NCI-H1930 (cell line): Measurements from ENCODE around the gene PBX4.

ENCODE experiments used
- DNase-seq, 2 experiments: peaks; one replicate each; lab custom pipeline; 2025; lab: John Stamatoyannopoulos, UW

PBX4 gene

DNA sequence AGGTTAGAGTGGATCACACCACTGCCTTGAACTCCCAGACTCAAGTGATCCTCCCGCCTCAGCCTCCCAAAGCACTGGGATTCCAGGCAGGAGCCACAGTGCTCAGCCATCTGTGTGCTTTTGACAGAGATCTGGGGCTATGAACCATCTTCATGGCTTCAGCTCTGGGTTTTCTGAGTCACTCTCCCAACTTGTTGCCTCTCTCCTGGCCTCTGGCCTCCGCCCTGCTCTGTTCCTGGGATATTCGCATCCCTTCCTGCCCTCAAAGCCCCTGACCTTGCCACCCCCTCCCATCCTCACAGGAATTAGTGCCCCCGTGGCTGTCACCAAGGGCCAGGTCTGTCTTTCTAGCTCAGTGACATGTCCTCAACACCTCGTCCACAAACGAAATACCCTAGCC lies 30.7 kb upstream of the PBX4 start:
- no peak for DNase-seq

DNA sequence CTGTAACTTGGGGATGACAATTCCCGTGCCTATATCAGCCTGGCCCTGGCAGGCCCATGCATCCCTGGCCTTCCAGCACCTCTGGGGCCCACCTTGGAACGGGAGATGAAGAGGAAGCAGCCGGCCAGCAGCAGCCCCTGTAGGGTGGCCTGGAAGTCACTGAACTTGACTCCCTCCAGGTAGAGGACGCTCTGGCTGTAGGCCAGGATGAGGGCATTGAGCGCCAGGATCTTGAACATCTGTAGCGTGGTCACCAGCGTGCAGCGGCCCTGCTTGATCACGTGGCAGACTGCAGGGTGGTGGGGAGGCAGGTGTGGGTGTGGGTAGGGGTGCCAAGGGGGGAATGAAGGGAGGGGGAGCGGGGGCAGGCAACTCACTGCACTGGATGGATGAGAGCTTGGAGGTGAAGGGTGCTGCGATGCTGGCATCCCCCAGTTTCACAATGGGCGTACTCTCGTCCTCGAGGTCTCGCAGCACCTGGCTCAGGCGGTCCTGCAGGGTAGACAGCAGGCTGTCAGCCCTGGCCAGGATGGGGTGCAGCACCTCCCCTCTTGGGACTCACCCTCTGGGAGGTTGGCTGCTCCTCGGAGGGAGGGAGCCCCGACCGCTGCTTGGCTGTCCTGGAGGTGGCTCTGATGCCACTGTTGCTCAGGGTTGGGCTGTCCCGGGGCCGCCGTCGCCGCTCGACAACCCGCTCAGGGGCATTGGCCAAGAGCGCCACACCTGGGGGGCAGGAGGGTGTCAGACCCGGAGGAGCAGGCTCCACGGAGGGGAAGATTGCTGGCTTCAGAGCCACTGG lies 28.7 kb upstream of the PBX4 start:
- DNase-seq: no peak

DNA sequence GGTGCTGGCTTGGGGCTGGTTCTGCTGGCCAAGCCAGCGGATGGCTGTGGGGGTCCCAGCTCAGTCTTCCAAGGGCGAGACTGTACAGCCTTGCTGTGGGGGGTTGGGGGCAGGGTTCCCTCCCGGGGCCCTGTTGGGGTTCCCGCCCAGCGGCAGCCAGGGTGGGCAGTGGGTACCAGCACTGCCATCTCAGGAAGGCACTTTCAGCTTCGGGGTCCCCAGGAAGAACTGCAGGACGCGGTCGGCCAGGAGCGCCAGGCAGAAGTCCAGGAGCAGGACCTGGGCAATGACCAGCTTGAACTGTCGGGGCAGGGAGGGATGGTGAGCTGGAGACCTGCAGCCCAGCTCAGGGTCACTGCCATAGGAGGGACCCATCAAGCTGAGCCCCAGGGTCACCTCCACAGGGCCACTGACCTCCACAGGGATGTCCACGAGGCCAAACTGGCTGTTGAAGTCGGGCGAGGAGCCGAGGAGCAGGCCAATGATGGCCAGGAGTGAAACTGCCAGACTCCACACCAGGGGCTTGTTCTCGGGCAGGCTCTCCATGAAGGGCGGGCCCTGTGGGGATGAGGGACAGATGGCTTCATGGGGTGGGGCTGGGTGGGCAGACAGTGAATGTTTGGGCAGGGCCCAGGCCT lies 26.9 kb upstream of the PBX4 start:
- no peak for DNase-seq

DNA sequence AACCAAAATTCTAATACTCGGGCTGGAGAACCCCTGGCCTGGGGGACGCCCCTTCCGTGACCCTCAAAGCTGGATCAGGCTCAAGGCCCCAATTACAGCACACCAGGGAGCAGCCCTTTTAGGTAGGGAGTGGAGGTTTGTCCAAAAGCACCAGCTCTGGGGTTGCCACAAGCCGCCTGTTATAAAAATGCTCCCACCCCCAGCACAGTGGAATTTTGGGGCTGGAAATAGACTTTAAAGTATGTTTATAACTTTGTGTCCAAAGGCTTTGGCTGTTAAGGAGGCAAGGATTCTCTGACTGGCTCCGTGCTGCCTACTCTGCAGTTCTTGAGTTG lies 25.5 kb upstream of the PBX4 start:
- no peak for DNase-seq

DNA sequence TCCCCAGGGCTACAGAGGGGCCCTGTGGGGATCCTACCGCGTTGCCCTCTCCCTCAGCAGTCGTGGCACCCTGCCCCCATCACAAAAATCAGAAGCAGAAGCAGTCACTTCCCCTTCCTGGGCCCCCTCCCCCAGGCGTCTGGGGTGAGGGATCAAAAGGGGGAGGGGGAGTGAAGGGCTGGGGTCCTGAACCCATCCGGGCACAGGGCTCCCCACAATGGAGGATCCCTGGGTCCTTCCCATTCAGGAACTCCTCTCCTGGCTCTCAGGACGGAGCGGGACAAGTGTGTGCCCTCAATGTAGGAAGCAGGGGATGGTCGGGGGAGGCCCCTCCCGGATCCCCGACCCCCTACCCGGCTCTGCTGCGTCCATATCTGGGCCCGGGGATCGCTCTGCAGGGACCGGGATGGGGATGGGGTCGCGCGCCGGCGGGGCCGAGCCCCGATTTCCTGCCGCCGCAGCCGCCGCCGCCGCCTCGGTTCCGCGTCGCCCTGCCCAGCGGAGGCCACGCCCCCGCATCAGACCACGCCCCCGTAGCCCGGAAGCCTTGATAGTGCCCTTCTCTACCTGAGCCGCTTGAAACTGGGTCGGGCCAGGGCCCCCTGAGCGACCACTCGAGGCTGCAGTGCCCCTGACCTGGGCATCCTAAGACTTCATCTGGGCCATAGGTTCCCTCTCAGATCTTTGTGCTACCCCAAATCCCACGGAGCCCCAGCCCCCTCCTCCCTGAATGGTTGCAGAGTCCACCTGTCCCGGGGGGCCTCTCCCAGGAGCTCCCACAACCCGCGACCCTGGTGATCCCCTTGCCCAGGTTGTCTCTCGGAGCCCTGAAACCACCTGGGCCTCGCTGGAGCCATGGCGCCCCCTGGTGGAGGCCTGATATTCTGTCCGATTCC lies 24.9 kb upstream of the PBX4 start, which contains the start of gene GMIP:
Gene GMIP (minus strand): TSS at position 500 of the 896 bp plus-strand sequence. CDS start 128 bp downstream, at position 372.
- peak; percentile 30 to 46 for DNase-seq

DNA sequence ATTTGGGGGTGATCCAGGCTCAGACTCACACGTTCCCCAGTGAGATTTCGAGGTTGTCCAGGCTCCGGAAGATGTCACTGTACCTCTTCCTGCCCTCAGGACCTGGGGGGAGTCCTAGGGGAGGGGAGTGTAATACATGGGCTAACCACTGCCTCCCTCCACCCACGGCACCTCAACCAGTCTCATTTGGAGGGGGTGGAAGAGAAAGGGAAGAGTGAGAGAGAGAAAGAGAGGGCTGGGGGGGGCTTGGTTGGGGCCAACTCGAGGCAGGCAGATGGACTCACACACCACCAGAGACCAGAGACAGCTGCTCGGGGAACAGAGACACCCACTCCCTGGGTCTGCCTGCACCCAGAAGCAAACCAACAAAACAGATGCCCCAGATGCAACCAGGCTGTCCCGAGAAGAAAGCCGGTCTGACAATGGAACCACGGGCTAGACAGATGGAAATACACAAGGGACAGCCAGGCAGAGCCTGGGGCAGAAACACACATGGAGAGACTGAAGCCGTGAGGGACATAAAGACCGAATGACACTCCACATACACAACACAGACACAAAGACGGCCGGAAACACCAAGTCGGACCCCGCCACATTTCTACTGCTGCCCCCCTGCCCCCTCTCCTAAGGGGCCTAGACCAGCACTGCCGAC lies 24.1 kb upstream of the PBX4 start:
- DNase-seq: no peak

DNA sequence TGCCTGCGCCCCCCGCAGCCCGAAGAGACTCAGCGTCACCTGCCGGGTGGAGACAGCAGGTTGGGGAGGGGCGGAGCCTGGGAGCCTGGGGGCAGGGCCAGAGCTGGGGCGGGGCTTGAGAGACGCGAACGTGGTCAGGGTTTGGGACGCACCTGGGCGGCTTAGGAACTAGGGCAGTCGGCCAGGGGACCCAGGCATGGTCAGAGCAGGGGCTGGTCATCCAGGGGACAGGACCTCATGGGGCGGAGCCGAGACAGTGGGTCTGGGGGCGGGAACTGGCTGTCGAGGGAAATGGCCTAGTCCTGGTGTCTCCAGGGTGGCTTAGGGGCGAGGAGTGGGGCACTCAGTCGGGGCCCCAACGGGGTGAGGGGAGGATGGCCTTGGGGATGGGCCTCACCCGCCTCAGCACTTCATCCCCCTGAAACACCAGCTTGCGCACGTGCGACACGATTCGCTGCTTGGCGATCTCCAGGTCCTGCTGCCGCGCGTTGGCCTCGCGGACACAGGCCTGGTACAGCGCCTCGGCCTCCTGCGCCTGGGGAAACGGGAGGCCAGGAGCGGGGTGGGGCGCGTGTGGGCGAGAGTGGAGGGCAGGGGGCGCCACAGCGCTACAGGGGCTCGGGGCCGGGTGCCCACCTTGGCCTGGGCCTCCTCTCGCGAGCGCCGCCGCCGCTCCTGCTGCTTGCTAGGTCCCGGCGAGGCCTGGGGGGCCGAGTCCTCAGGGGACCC lies 19.2 kb upstream of the PBX4 start:
- DNase-seq: no peak

DNA sequence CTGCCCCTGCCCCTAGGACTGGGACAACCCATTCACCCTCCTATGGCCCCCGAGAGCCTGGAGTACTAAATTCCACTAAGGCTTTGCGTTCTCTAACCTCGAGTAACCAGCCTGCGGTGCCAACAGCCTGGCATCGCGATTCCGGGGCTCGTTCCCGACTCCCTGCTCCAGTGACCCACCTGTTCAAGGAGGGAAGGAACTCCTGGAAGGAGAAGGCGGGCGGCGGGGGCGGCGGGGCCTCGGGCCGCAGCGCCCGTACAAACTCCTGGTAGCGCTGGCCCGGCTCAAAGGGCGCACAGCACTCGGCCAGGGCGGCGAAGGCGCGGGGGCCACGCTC lies 18.7 kb upstream of the PBX4 start:
- DNase-seq: no peak

DNA sequence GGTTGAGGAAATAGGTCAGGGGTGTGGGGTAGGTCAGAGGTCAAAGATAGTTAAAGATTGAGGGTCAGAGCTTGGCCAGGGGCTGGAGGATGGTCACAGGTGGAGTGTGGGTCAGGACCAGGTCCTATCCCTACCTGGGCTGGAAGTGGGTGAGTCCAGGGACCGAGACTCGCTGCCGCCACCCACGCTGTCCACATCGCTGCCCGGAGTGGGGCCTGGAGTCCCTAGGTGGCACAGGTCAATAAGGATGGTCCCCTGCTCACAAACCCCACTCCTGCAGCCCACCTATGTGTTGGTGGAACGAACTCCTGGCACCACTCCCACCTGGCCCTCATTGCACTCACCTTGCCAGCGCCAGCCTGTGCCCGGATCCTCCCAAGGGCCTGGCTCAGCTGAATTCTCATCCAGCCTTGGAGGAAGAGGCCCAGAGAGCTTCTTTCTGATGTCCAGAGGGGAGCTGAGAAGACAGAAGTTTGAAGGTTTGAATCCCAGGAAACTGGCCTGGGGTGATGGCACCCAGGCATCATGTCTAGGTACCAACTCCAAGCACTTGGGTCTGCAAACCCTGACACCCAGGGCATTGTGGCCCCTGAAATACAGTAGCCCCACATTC lies 18.2 kb upstream of the PBX4 start:
- no peak for DNase-seq

DNA sequence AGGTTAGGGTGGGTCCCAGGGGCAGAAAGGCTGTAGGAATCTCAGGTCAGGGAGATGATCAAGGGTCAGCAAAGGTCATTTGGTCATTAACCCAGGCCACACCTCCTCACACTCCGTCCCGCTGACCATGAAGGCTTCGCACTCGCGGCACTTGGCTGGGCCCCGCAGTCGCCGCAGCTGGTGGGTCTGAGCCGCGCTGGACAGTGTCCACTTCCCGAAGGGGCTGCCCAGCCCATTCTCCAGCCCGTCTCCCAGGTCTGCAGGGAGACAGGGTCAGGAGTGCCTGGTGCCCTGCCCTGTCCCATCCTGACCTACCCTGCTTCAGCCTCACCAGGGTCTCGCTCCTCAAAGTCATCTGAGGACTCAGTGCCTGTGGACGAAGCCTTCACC lies 16.8 kb upstream of the PBX4 start:
- no peak for DNase-seq

DNA sequence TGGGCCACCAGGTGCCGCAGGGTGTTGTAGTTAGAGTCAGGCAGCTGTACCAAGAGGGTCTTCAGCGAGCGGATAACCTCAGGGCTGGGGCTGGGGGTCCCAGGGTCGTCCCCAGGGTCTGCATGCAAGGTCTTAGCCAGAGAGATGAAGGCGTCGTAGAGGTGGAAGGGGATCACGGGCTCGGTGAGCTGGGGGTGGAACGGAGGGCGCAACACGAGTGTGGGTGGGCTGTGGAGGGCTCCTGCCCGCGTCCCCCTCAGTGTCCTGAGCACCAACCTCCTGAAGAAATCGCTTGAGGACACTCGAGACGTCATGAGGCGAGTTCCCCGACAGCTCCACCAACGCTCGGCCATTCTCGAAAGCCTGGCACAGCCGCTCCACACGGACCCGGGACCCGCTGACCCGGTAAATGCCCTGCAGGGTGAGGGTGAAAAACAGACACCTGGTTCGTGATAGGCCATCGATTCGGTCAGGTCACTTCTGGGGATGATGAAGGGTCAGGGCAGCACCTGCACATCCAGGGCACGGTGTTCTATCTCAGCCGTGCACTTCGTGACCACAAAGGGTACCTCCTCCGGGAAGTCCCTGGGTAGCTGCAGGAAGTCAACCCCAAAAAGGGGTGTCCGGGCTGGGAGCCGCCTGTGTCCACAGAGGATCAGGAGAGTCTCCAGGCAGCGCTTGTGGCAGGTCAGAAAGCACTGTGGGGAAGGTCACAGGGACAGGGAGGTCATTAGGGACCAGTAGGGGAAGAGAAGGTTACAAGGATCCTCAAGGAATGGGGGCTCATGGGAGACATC lies 16.2 kb upstream of the PBX4 start:
- no peak for DNase-seq

DNA sequence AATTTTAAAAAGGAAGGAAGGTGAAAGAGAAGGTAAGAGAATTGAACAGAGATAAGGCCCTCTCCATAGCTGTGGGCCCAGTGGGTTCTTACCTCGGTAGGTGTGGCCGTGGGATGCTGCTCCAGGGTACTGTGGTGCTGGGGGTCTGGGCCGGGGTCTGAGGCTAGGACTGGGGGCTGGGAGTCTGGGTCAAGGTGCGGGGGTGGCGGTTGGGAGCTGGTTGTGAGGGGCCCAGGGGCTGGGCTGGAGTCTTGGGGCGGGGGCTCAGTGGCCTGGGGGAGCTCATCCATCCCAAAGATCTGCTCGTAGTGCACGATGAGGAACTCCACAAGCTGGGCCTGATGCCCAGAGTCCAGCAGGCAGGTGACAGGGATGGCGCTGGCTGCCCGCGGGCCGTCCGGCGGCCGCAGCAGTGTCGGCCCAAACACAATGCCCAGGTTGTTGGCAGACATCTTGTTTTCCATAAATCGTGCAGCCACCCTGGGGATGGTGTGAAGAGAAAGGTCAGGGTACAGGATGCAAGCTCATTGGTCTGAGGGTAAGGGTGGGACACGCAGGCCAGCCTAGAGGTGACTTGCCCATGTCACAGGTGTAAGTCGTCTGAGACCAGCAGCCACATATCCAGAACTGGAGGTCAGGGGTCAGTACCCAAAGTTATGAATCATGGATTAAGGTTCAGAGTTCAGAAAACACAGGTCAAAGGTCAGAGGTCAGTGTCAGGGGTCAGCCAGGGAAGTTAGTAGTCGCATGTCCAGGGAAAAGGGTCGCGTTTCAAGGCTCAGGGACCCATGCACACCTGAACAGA lies 15.4 kb upstream of the PBX4 start:
- no peak for DNase-seq

DNA sequence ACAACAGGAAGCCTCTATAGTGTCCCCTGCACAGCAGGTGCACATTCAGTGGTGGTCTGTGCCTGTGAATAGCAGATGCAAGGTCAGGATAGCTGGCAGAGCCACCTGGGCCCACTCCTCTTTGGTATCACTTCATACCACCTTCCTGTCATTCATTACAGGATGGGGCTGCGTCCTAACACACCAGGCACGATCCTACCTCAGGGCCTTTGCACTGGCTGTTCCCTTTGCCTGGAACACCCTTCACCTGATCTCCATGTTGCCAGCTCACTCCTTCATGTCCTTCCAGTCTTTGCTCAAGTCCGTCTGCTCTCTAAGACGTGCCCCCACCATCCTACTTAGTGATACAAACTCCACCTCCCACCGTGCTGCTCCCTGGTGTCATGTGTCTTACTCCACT lies 14.2 kb upstream of the PBX4 start:
- no peak for DNase-seq

DNA sequence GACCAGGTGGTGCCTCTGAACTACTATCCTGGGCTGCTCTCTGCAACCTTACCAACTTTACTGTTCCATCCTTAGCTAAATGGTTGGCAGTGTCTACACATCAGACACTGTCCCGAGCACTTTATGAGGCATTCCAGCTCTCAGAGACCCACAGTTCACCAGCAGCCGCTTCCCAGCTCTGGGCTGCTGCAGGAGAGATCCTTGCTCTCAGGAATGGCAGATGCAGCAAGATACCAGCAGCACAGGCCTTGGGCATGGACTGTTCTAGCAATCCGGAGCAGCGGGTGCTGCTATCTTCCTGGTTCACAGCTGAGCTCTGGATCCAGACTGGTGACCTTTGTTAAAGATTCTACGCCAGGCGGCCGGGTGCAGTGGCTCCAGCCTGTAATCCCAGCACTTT lies 12.9 kb upstream of the PBX4 start:
- no peak for DNase-seq

DNA sequence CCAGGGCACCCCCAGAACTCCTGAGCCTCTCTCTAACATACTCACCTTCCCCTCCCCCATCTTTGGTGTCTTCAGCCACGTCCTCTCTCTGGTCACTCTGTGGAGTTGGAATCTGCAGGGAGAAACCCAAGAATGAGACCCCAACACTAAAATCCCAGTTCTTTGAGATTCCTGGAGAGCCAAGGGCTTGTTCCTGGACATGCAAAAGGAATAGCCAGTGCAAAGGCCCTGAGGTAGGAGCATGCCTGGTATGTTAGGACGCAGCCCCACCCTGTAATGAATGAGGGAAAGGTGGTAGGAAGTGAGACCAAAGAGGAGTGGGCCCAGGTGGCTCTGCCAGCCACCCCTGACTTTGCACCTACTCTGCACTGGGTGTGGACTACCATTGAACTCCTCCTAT lies 11.9 kb upstream of the PBX4 start:
- no peak for DNase-seq

DNA sequence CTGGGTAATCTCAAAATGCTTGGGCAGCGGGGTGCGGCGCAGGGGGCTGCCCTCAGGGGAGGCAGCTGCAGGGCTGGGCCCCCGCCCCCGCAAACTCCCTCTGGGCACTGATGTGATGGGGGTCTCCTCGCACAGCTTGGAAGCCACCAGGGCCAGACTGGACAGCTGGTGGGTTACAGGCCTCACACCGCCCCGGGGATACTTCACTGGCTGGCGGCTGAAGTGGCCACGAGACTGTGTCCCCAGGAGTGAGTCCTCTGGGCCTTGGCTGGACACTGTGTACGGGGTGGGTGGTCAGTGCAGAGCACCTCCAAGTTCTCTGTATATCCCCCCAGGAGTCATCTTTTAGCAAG lies 11.6 kb upstream of the PBX4 start:
- no peak for DNase-seq

DNA sequence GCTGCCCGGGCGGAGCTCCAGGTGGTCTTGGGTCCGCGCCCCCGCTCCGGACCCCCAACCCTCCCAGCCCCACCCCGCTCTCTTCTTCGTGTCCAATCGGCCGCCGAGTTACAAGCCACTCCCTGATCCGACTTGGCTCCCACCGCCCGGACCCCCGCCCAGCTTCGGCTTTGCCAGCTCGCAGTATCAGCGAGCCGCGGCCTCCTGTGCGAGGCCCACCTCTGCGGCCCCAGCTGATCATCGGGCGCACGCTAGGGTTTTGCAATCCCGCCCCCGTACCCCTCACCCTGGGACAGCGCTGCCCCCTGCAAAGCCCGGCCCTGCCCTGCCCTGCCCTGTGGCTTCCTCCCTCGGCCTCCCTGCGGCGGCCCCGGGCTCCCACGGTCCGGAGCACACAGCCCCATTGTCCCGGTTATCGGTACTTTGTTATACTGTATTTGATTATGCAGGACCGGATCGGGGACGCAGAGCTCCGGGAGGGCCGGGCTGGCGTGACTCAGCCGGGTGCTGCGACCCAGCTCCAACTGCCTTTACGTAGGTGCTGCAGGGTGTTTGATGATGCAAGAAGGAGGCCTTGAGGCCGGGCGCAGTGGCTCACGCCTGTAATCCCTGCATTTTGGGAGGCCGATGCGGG lies 10.1 kb upstream of the PBX4 start:
- peak; percentile 26 to 64 for DNase-seq

DNA sequence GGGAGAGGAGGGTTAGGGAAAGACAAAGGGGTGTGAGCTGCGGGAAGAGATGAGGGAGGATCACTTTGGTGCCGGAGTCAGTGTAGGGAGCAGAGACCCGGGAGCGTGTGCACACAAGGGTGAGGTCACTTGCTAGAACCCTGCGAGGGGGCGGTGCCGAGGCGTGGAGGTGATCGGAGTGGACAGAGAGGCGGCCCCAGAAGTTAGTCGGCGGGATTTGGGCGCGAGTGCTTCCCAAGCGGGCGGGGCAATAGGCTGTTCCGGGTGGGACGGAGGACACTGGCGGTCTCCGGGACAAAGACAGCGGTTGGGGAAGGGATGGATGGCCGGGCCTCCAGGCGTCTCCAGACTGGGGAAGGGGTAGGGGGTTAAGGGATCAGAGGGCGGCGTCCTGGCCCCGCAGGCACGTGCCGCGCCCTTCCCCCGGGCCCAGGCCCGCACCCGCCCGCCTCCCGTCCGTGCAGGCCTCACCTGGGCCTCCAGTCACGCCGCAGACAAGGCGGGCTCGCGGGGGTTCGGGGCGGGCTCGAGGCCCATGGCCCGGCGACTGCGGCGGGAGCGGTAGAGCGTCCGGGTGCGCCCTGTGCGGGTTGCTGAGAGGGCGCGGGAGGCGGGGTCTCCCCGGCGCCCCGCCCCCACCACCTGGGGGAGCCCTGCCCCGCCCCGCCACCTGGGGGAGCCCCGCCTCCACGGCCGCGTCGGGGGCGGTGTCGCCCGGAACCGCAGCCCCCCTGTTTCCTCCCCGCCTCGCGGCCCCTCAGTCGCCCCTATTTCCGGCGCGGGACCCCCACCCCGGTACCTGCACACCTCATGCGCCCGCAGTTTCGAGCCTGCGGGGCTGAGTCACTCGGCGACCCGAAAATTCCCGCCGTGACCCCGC lies 9.4 kb upstream of the PBX4 start, which contains the start of gene LPAR2:
Gene LPAR2 (minus strand): TSS at position 600 of the 880 bp plus-strand sequence. CDS start 945 bp downstream, outside the sequence.
- peak in 1 of 2 experiments; percentile 41 for DNase-seq
